ENCODE data around the gene MACROD2.
"Not testable (repeated sequence)": the region's sequence is repeated elsewhere in the genome, so short reads cannot be mapped to it uniquely, and the experiment has no call there.

The MACROD2 gene

DNA sequence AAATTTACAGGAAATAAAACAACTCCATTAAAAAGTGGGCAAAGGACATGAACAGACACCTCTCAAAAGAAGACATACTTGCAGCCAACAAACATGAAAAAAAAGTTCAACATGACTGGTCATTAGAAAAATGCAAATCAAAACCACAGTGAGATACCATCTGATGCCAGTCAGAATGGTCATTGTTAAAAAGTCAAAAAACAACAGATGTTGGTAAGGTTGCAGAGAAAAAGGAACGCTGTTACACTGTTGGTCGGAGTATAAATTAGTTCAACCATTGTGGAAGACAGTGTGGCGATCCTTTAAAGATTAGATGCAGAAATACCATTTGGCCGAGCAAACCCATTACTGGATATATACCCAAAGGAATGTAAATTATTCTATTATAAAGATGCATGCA is 1200.1 kb downstream of the MACROD2 start:
- DNase-seq (ENCODE audit: extremely low read depth, low read depth), result no peak
- TF ChIP-seq, protein P1, sequence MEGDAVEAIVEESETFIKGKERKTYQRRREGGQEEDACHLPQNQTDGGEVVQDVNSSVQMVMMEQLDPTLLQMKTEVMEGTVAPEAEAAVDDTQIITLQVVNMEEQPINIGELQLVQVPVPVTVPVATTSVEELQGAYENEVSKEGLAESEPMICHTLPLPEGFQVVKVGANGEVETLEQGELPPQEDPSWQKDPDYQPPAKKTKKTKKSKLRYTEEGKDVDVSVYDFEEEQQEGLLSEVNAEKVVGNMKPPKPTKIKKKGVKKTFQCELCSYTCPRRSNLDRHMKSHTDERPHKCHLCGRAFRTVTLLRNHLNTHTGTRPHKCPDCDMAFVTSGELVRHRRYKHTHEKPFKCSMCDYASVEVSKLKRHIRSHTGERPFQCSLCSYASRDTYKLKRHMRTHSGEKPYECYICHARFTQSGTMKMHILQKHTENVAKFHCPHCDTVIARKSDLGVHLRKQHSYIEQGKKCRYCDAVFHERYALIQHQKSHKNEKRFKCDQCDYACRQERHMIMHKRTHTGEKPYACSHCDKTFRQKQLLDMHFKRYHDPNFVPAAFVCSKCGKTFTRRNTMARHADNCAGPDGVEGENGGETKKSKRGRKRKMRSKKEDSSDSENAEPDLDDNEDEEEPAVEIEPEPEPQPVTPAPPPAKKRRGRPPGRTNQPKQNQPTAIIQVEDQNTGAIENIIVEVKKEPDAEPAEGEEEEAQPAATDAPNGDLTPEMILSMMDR (IDR thresholded peaks at IDR 0.05; ENCODE audit: low read depth, low read length, missing control alignments), result no peak
- H3K4me3 ChIP-seq (replicated peaks; ENCODE audit: low read depth, low read length), result no peak overlapping the region

DNA sequence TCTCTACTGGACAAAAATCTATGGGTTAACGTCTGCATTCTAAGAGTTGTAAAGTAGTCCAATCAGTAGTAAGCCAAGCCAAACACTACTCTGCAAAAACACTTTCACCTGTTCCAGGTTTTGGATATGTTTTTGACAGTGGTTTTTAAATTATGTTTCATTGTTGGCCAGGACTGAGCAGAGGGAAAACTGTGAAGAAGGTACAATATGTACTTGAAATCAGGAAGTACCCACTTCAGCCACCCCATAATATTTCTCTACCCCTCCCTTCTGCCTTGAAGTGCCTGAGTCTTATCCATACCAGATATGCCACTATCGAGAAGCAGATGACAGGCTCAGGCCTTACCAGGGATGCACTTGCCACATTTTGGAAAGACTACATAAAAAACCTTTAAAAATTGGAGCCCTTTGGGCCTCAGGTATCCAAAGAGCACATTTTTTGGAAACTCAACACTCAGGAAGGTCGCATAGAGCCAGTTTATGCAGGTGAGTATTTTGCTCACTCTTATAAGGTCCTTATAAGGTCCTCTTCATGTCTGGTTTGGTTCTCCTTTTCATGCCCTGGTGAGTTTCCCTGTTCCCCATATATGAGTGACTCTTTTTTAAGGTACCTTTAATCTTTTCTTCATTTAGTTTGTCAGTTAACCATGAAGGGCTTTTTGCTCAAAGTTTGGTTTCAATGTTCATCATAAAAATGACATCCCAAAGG is 1201.4 kb downstream of the MACROD2 start:
- H3K4me3 ChIP-seq (replicated peaks; ENCODE audit: low read depth, low read length), result no peak overlapping the region
- TF ChIP-seq, protein P1 (IDR thresholded peaks at IDR 0.05; ENCODE audit: low read depth, low read length, missing control alignments), result no peak
- DNase-seq (ENCODE audit: extremely low read depth, low read depth), result no peak

DNA sequence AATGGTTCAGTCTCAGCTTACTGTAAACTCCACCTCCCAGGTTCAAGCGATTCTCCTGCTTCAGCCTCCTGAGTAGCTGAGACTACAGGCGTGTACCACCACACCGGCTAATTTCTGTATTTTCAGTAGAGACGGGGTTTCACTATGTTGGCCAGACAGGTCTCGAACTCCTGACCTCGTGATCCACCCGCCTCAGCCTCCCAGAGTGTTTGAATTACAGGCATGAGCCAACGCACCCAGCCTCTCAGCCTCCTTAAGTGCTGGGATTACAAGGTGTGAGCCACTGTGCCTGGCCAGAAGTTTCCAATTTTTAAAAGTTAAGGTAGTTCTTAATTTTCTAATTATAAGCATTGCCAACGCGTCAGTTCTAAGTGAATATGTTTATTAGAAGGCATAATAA is 1202.7 kb downstream of the MACROD2 start:
- DNase-seq (ENCODE audit: extremely low read depth, low read depth), result not testable (repeated sequence)

DNA sequence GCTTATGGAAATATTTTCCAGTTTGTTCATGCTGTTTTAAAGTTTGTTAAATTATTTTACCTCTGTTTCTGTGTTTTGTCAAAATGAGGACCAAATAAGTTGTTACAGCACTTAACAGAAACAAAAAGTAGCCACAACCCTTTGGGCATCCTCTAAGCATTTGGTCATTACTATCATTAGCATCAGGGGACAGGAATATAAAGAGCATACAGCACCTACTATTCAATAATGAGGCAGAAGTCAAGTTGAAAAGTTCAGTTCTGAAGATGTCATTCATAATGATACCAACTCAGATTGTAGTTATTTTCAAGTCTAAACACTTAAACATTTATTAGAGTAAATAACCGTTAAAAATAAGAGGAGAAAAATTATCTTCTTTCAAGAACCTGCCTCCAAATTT is 1204.4 kb downstream of the MACROD2 start:
- no peak for DNase-seq (ENCODE audit: extremely low read depth, low read depth)
- TF ChIP-seq, protein P1 (IDR thresholded peaks at IDR 0.05; ENCODE audit: low read depth, low read length, missing control alignments), result no peak
- no peak overlapping the region for H3K4me3 ChIP-seq (replicated peaks; ENCODE audit: low read depth, low read length)

More for the DNA sequence above, 1202.7 kb downstream of the MACROD2 start:
- not testable (repeated sequence) for H3K4me3 ChIP-seq (replicated peaks; ENCODE audit: low read depth, low read length)

DNA sequence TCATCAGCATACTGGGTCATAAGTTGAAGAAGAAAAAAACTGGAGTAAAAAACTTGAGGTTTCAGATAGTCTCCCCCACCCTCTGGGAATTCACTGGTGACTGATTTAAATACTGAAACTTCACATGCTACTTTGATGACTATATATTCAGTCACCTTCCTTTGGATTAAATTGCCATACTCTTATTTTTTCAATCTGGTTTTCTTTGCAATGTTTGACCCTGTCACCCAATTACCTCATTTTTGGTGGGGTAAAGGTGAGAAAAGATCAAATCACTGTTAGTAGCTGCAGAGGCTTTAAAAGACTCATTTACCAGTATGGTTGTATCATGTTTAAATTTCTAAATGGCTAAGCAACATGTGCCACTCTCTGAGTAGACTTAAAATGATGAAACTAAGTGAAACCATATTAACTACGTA is 1204.8 kb downstream of the MACROD2 start:
- TF ChIP-seq, protein P1 (IDR thresholded peaks at IDR 0.05; ENCODE audit: low read depth, low read length, missing control alignments), result no peak
- DNase-seq (ENCODE audit: extremely low read depth, low read depth), result no peak
- H3K4me3 ChIP-seq (replicated peaks; ENCODE audit: low read depth, low read length), result no peak overlapping the region

DNA sequence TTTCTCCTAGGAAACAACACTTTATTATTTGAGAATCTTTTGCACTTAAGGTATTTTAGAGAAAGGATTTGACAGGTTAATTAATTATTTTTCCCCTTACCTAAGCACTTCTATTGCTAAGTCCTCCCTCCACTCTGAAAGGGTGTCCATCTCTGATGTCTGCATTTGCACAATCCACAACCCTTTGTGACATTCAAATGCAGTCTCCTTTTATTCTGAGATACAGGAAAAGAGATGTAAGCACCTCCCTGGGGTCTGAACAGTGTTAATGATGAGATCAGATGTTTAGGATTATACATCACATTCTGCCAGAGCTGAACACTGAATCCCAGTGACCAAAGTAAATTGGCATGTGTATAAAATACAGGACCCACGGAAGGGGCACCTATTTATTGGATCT is 1206.3 kb downstream of the MACROD2 start:
- no peak for DNase-seq (ENCODE audit: extremely low read depth, low read depth)
- H3K4me3 ChIP-seq (replicated peaks; ENCODE audit: low read depth, low read length), result no peak overlapping the region
- TF ChIP-seq, protein P1 (IDR thresholded peaks at IDR 0.05; ENCODE audit: low read depth, low read length, missing control alignments), result no peak

DNA sequence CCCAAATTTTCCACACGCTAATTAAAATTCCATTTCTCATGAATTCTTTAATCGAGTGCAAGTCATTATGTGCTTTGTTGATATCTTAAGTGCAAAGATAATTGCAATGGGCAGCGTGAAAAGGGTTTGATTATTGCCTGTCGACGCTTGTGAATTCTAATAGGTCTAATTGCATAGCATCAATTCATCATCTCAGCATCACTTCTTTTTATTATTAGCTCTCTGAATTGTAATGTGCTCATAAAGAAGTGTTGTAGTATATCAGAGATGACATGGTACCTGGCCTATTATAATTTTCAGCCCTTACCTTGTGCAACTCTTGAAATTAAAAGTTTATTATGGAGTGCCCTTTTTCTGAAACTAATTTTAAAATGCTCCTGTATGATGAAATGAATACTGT is 1208.9 kb downstream of the MACROD2 start:
- TF ChIP-seq, protein P1 (IDR thresholded peaks at IDR 0.05; ENCODE audit: low read depth, low read length, missing control alignments), result no peak
- no peak overlapping the region for H3K4me3 ChIP-seq (replicated peaks; ENCODE audit: low read depth, low read length)
- DNase-seq (ENCODE audit: extremely low read depth, low read depth), result no peak

Data from HFF-Myc (cell line).